Prostate gland (tissue), 2 donors: ENCODE results near the gene PLEKHN1.
"Not testable (repeated sequence)": the region's sequence is repeated elsewhere in the genome, so short reads cannot be mapped to it uniquely, and the experiment has no call there.

Source experiments
- CTCF ChIP-seq, 4 experiments: fragments of 200-600 bp in 2 of 4; fragments of 450-650 bp in 2 of 4; sonication (generic) in 2 of 4; IDR thresholded peaks; 1 replicate in 3 of 4; 2 replicates in 1 of 4; pipeline ENCODE4 v1.5.1; 2016 to 2019; ENCODE audit warnings: antibody characterized with exemption in 4 of 4, mild to moderate bottlenecking in 2 of 4, moderate library complexity in 2 of 4
- POLR2A ChIP-seq: fragments of 450-650 bp; IDR thresholded peaks from one replicate; pipeline ENCODE4 v1.6.1; 2016; ENCODE audit warnings: antibody characterized with exemption, mild to moderate bottlenecking
- POLR2AphosphoS5 ChIP-seq: sonication (generic); formaldehyde crosslinking; IDR thresholded peaks from one replicate; pipeline ENCODE4 v1.6.1; 2017; ENCODE audit warnings: antibody characterized with exemption

GRCh38 chr1:988061-988460, 21.8 kb downstream of the PLEKHN1 start:
- TF ChIP-seq CTCF (IDR thresholded peaks at IDR 0.05); POLR2A; POLR2AphosphoS5: not testable (repeated sequence)
